Fibroblast of lung (primary cell): ENCODE measurements around the gene DUSP7.

Experiments used
- CTCF ChIP-seq, 2 donors: IDR thresholded peaks in 1 of 2; conservative IDR thresholded peaks in 1 of 2; 1 replicate in 1 of 2; 2 replicates in 1 of 2; pipeline ENCODE4 v1.5.1; 2011 to 2012; ENCODE audit warnings: low read length in 2 of 2, control low read depth in 1 of 2, inconsistent platforms in 1 of 2, low read depth in 1 of 2, mild to moderate bottlenecking in 1 of 2
- EZH2 ChIP-seq: IDR thresholded peaks from 2 replicates; pipeline ENCODE4 v1.5.1; 2012; ENCODE audit warnings: low read length, control low read depth, mild to moderate bottlenecking; ENCODE audit errors: missing control alignments

DNA sequence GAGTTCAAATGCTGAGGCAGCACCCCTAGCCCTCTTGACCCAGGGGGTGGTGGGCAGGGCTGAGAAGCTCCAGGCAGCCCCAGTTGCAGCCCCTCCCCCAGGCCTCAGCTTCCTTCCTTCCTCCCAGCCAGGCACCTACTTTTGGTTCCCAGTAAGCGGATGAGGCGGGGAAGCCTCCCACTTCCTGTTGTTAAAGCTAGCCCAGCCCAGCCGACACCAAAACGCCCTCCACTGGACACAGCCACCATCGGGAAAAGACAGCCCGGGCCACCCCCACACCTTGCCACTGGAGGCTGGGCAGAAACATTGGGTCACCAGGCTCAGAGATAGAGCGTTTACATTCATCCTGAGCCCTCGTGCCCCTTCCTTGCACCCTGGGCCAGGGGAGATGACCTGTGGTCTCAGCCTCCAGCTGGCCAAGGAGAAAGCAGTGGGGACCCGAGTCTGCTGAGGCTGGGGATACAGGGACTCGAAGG lies 3.5 kb downstream of the DUSP7 start:
- peak; percentile 49 to 54 for TF ChIP-seq CTCF (conservative IDR thresholded peaks at IDR 0.05 in 1 of 2, IDR thresholded peaks at IDR 0.05 in 1 of 2; ENCODE audit: low read depth in 1 of 2, low read length in 2 of 2)
- no peak for TF ChIP-seq EZH2
